ENCODE measurements around the gene RNPEP. TPM values are rescaled to one million over a fixed set of nuclear protein-coding genes. Genes with fewer than 3 reads are reported as not detected.

Gene RNPEP
- total RNA-seq, 4 donors from 2014 or later = 44.6 to 129 (median 72.2) TPM

DNA sequence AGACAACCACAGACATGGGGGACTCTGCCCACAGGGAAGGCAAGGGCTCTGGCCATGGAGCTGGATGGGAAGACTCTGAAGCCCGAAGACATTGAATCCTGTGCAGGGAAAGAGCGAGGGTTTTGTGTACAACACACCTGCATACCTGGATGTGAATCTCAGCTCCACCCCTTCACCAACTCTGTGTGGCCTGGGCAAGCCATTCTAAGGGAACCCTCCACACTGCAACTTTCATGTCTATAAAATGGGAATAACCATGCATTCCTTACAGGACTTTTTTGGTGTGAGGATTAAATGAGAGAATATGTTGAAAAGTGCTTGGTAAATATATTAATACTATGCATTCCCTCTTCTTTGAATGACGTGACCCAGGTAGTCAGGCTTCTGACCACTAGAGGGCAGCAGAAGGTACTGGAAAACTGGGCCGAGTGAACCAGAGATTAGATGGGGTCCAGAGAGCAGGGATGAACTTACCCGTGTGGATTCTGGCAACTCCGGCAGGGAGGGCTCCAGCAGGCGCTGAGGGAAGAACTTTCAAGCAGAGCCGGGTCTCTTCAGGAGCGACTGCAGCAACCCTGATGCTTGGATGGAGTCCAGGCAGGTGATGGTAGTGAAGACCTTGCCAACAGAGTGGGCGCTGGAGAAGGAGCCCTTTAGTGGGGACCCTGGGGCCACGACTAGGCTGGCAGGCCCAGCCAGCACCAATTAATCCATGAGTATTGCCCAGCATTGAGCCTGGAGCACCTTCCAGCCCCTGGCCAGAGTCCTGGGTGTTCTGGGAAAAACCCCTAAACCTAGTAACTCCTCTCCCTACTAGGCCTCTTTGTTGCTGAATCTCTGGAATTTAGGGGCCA lies 27.1 kb downstream of the RNPEP start:
- H3K4me3 ChIP-seq = peak overlapping the region; percentile 47 to 63 (median 60)
- H3K27ac ChIP-seq = peak overlapping the region; percentile 84 to 94 (median 90)
- no peaks in the 10 kb centered on the region for H3K9me3 ChIP-seq
- H3K36me3 ChIP-seq = peaks cover 11 to 56% (median 18%) of the 10 kb centered on the region in 3 donors
- H3K4me1 ChIP-seq = peaks cover 11 to 64% (median 12%) of the 10 kb centered on the region in 3 donors
- intact Hi-C loops (cut with DNase I) = loop anchor here (5.0 kb wide), 1 partner anchor 128 kb away; no protein-coding TSS in a partner anchor
- no peak for DNase-seq
- H3K27me3 ChIP-seq = no peaks in the 10 kb centered on the region
- no peak for TF ChIP-seq POLR2A (IDR thresholded peaks at IDR 0.05)
- TF ChIP-seq, protein P1, sequence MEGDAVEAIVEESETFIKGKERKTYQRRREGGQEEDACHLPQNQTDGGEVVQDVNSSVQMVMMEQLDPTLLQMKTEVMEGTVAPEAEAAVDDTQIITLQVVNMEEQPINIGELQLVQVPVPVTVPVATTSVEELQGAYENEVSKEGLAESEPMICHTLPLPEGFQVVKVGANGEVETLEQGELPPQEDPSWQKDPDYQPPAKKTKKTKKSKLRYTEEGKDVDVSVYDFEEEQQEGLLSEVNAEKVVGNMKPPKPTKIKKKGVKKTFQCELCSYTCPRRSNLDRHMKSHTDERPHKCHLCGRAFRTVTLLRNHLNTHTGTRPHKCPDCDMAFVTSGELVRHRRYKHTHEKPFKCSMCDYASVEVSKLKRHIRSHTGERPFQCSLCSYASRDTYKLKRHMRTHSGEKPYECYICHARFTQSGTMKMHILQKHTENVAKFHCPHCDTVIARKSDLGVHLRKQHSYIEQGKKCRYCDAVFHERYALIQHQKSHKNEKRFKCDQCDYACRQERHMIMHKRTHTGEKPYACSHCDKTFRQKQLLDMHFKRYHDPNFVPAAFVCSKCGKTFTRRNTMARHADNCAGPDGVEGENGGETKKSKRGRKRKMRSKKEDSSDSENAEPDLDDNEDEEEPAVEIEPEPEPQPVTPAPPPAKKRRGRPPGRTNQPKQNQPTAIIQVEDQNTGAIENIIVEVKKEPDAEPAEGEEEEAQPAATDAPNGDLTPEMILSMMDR (IDR thresholded peaks at IDR 0.05) = peak; percentile 75 to 95 (median 91)
- WGBS, 2 donors = 15 to 28% methylated on average over 3 to 10 of the region's 11 CpGs

DNA sequence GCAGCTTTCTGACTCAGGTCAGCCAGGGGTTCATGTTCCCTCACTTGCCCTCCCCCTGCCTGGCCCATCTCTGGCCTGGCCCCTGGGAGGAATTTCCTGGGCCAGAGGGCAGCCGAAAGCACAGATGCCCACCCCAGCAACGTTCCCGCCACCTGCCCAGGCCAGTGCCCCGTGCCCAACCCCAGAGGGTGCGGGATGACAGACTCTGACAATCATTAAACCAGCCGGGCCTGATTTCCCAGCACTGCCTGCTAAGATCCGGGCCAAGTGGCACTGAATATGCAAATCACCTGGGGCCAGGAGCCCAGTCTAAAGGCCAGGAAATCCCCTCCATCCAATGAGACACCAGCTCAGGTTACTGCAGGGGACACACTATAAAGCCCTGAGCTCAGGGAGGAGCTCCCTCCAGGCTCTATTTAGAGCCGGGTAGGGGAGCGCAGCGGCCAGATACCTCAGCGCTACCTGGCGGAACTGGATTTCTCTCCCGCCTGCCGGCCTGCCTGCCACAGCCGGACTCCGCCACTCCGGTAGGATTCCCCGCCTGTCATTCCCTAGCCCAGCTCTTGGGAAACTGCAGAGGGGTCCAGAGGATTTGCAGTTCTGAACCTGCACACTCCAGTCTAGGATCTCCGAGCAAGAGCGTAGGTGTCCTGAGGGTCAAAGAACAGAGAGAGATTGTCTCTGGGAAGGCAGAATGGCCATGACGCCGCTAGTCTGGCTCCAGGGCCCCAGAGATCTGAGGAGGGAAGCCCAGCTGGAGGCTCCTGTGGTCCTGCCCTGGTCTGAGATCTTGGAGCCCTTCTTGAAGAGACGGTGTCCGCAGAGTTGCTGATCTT lies 27.9 kb downstream of the RNPEP start, which contains the start of gene ELF3:
ELF3 (plus strand) TSS at position 408 of the 836 bp plus-strand sequence. CDS start 550 bp downstream, outside the sequence.
- Histone ChIP-seq H3K36me3 (peaks cover 2 to 56% (median 14%) of the 10 kb centered on the region in 3 donors), H3K4me3 (peak within 1 kb of the TSS; percentile 47 to 63 (median 60)), H3K27me3 (no peaks in the 10 kb centered on the region), H3K4me1 (peaks cover 12 to 72% (median 13%) of the 10 kb centered on the region in 3 donors), H3K9me3 (no peaks in the 10 kb centered on the region), H3K27ac (peak within 1 kb of the TSS; percentile 84 to 94 (median 90))
- 39 to 44% methylated on average over 5 to 10 of the region's 24 CpGs for WGBS, 2 donors
- TF ChIP-seq, protein P1 (IDR thresholded peaks at IDR 0.05) = peak in 1 of 6 experiments; percentile 1
- peak in 3 of 4 donors; percentile 81 to 86 (median 83) for TF ChIP-seq POLR2A (IDR thresholded peaks at IDR 0.05)
- intact Hi-C loops (cut with DNase I) = no loop called here
- DNase-seq = no peak

DNA sequence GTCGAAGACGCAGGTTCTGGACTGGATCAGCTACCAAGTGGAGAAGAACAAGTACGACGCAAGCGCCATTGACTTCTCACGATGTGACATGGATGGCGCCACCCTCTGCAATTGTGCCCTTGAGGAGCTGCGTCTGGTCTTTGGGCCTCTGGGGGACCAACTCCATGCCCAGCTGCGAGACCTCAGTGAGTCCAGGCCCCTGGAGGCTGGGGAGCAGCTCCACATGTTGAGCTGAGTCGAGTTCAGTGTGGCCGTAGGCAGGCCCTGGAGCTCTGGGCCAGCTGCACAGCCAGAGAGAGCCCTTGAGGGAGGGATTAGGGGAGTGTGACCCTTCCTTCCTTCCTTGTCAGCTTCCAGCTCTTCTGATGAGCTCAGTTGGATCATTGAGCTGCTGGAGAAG lies 29.5 kb downstream of the RNPEP start:
- Histone ChIP-seq H3K27me3 (no peaks in the 10 kb centered on the region), H3K27ac (peak overlapping the region; percentile 53 to 94 (median 90)), H3K4me3 (peak overlapping the region; percentile 47 to 63 (median 60)), H3K9me3 (no peaks in the 10 kb centered on the region), H3K36me3 (peaks cover 0 to 56% (median 14%) of the 10 kb centered on the region in 3 donors), H3K4me1 (peaks cover 12 to 88% (median 16%) of the 10 kb centered on the region in 3 donors)
- no peak for DNase-seq
- TF ChIP-seq, protein P1 (IDR thresholded peaks at IDR 0.05) = no peak
- no peak for TF ChIP-seq POLR2A (IDR thresholded peaks at IDR 0.05)
- intact Hi-C loops (cut with DNase I) = no loop called here
- 91% methylated on average over 6 to 11 of the region's 11 CpGs for WGBS, 2 donors

DNA sequence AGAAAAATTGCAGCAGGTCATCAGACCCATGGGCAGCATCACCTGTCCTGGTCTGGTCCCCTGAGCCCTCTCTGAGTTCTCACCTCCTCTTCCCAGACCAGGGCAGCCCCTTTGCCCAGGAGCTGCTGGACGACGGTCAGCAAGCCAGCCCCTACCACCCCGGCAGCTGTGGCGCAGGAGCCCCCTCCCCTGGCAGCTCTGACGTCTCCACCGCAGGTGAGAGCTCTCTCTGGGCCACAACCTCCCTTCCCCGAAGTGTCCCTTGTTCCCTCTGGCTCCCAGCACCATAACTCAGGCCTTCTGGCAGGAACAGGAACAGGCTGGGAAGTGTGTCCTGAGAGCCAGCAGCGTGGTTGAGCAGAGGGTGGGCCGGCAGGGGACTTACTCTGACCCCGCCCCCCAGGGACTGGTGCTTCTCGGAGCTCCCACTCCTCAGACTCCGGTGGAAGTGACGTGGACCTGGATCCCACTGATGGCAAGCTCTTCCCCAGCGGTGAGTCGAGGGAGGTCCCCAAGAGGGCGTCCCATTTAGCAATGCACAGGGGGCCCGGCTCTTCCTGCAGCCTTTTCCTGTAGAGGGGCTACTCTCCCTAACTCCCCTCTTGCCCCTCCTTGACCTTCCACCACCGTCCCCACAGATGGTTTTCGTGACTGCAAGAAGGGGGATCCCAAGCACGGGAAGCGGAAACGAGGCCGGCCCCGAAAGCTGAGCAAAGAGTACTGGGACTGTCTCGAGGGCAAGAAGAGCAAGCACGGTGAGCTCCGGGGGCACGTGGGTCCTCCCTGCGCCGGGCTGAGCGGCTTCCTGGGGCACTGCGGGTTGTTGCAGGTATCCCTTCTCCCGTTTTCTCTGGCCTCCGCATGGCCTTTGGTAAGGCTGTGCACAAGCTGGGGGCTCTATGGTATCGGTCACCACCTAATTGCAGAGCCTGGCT lies 30.4 kb downstream of the RNPEP start:
- WGBS, 2 donors = 87 to 89% methylated on average over 16 of the region's 35 CpGs
- H3K4me3 ChIP-seq = peak overlapping the region; percentile 47 to 63 (median 60)

More for the DNA sequence above, 30.4 kb downstream of the RNPEP start:
- no peak for TF ChIP-seq POLR2A (IDR thresholded peaks at IDR 0.05)
- TF ChIP-seq, protein P1 (IDR thresholded peaks at IDR 0.05) = no peak
- Histone ChIP-seq H3K27ac (peak overlapping the region; percentile 53 to 94 (median 90)), H3K9me3 (no peaks in the 10 kb centered on the region), H3K36me3 (peaks cover 0 to 52% (median 14%) of the 10 kb centered on the region in 3 donors), H3K27me3 (peaks cover 0 to 2% (median 0%) of the 10 kb centered on the region in 4 donors), H3K4me1 (peaks cover 15 to 91% (median 19%) of the 10 kb centered on the region in 3 donors)
- intact Hi-C loops (cut with DNase I) = no loop called here
- no peak for DNase-seq
